Measurements from ENCODE around the gene DNASE1L2.

The DNASE1L2 gene

DNA sequence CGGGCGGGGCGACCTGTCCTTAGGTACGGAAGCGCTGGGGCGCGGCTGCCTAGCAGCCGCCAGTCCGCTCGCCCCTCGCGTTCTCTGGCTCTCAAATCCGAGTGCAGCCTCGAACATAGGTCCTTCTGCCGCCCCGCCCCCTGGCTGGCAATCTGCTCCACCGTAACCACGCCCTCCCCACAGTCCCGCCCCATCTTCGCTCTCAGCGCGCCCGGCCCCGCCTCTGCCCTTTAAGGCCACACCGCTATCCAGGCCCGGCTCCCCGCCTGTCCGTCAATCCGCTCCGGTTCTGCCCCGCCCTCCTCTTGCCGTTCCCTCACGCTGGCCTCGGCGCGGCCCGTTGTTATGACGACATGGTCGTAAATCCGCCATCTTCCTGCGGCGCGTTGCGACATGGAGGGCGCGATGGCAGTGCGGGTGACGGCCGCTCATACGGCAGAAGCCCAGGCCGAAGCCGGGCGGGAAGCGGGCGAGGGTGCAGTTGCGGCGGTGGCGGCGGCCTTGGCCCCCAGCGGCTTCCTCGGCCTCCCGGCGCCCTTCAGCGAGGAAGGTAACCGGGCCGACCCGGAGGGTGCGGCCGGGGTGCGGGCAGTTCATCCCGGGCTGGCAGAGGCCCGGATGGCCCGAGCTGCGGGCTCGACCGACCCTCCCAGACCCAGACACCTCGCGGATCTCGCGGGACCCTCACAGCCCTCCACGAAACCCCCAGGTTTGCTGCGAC is 12.9 kb upstream of the DNASE1L2 start, which contains the start of gene E4F1:
E4F1 (plus strand) TSS at position 371 of the 721 bp plus-strand sequence; CDS start at position 394, 23 bp downstream.
- H2BK5ac ChIP-seq (ENCODE audit: low read length), result no peak within 1 kb of the TSS
- H3K23ac ChIP-seq (ENCODE audit: low read length), result no peak within 1 kb of the TSS
- H3K4me1 ChIP-seq (ENCODE audit: control insufficient read depth, low read depth, low read length), result no peaks in the 10 kb centered on the region
- peaks cover 21% of the 10 kb centered on the region for H3K79me2 ChIP-seq (ENCODE audit: control insufficient read depth, insufficient read depth, low read length)
- H3K27ac ChIP-seq (ENCODE audit: low read depth, low read length), result peak within 1 kb of the TSS; percentile 14
- WGBS (ENCODE audit: extremely low coverage, insufficient coverage, low lambda C conversion rate), result no CpG with 5 or more reads among the region's 82 CpGs
- H4K5ac ChIP-seq (ENCODE audit: low read length), result no peak within 1 kb of the TSS
- no peak within 1 kb of the TSS for H2BK15ac ChIP-seq (replicated peaks; ENCODE audit: low read depth)
- peak within 1 kb of the TSS; percentile 22 for H3K18ac ChIP-seq (ENCODE audit: low read length)
- H3K27me3 ChIP-seq (ENCODE audit: insufficient read depth, low read length, poor library complexity), result no peaks in the 10 kb centered on the region
- peak within 1 kb of the TSS; percentile 94 for H3K56ac ChIP-seq (ENCODE audit: low read length)
- no peak within 1 kb of the TSS for H3K4ac ChIP-seq (ENCODE audit: low read depth, low read length)
- peaks cover 15% of the 10 kb centered on the region for H3K79me1 ChIP-seq (ENCODE audit: low read length)
- DNase-seq, result peak; percentile 100
- H2AK5ac ChIP-seq (ENCODE audit: low read length), result no peak within 1 kb of the TSS
- H3K4me2 ChIP-seq (ENCODE audit: low read length), result peak within 1 kb of the TSS; percentile 90
- H3K9ac ChIP-seq (ENCODE audit: low read length), result peak within 1 kb of the TSS; percentile 93
- H2BK120ac ChIP-seq (ENCODE audit: low read depth, low read length), result no peak within 1 kb of the TSS
- H3K36me3 ChIP-seq (ENCODE audit: control insufficient read depth, insufficient read depth, low read length), result no peaks in the 10 kb centered on the region
- H4K8ac ChIP-seq (ENCODE audit: low read depth, low read length), result no peak within 1 kb of the TSS
- peak within 1 kb of the TSS; percentile 93 for H3K4me3 ChIP-seq (ENCODE audit: low read length)

- Histone ChIP-seq H2BK120ac (ENCODE audit: low read depth, low read length) (no peak overlapping the region), H3K18ac (ENCODE audit: low read length) (peak overlapping the region; percentile 22), H3K23ac (ENCODE audit: low read length) (no peak overlapping the region), H2BK15ac (replicated peaks; ENCODE audit: low read depth) (no peak overlapping the region), H3K36me3 (ENCODE audit: control insufficient read depth, insufficient read depth, low read length) (no peaks in the 10 kb centered on the region), H3K4me3 (ENCODE audit: low read length) (peak overlapping the region; percentile 93), H3K4me2 (ENCODE audit: low read length) (peak overlapping the region; percentile 90), H3K4ac (ENCODE audit: low read depth, low read length) (no peak overlapping the region), H3K27ac (ENCODE audit: low read depth, low read length) (peak overlapping the region; percentile 14), H2BK5ac (ENCODE audit: low read length) (no peak overlapping the region), H4K8ac (ENCODE audit: low read depth, low read length) (no peak overlapping the region), H2AK5ac (ENCODE audit: low read length) (no peak overlapping the region), H4K5ac (ENCODE audit: low read length) (no peak overlapping the region), H3K4me1 (ENCODE audit: control insufficient read depth, low read depth, low read length) (no peaks in the 10 kb centered on the region), H3K56ac (ENCODE audit: low read length) (peak overlapping the region; percentile 94), H3K79me1 (ENCODE audit: low read length) (peaks cover 15% of the 10 kb centered on the region), H3K79me2 (ENCODE audit: control insufficient read depth, insufficient read depth, low read length) (peaks cover 21% of the 10 kb centered on the region), H3K27me3 (ENCODE audit: insufficient read depth, low read length, poor library complexity) (no peaks in the 10 kb centered on the region), H3K9ac (ENCODE audit: low read length) (peak overlapping the region; percentile 93)
- no CpG with 5 or more reads among the region's 22 CpGs for WGBS (ENCODE audit: extremely low coverage, insufficient coverage, low lambda C conversion rate)
- DNase-seq, result peak; percentile 61
Measured at GRCh38 chr16:2223942-2224486, 12.2 kb upstream of the DNASE1L2 start.

GRCh38 chr16:2226245-2226793 is 9.9 kb upstream of the DNASE1L2 start:
- Histone ChIP-seq H3K23ac (ENCODE audit: low read length) (peak overlapping the region; percentile 89), H2AK5ac (ENCODE audit: low read length) (no peak overlapping the region), H3K18ac (ENCODE audit: low read length) (no peak overlapping the region), H3K27ac (ENCODE audit: low read depth, low read length) (no peak overlapping the region), H3K4me3 (ENCODE audit: low read length) (no peak overlapping the region), H3K9ac (ENCODE audit: low read length) (no peak overlapping the region), H2BK120ac (ENCODE audit: low read depth, low read length) (no peak overlapping the region), H2BK5ac (ENCODE audit: low read length) (no peak overlapping the region), H3K4ac (ENCODE audit: low read depth, low read length) (no peak overlapping the region), H4K5ac (ENCODE audit: low read length) (no peak overlapping the region), H3K79me2 (ENCODE audit: control insufficient read depth, insufficient read depth, low read length) (peaks cover 21% of the 10 kb centered on the region), H4K8ac (ENCODE audit: low read depth, low read length) (no peak overlapping the region), H3K36me3 (ENCODE audit: control insufficient read depth, insufficient read depth, low read length) (no peaks in the 10 kb centered on the region), H3K56ac (ENCODE audit: low read length) (no peak overlapping the region), H3K27me3 (ENCODE audit: insufficient read depth, low read length, poor library complexity) (no peaks in the 10 kb centered on the region), H2BK15ac (replicated peaks; ENCODE audit: low read depth) (no peak overlapping the region), H3K79me1 (ENCODE audit: low read length) (peaks cover 15% of the 10 kb centered on the region), H3K4me2 (ENCODE audit: low read length) (no peak overlapping the region), H3K4me1 (ENCODE audit: control insufficient read depth, low read depth, low read length) (no peaks in the 10 kb centered on the region)
- no peak for DNase-seq
- no CpG with 5 or more reads among the region's 9 CpGs for WGBS (ENCODE audit: extremely low coverage, insufficient coverage, low lambda C conversion rate)

- Histone ChIP-seq H3K4me1 (ENCODE audit: control insufficient read depth, low read depth, low read length) (no peaks in the 10 kb centered on the region), H3K36me3 (ENCODE audit: control insufficient read depth, insufficient read depth, low read length) (no peaks in the 10 kb centered on the region), H3K27ac (ENCODE audit: low read depth, low read length) (no peak overlapping the region), H3K9ac (ENCODE audit: low read length) (no peak overlapping the region), H2BK15ac (replicated peaks; ENCODE audit: low read depth) (no peak overlapping the region), H3K79me1 (ENCODE audit: low read length) (peaks cover 15% of the 10 kb centered on the region), H3K18ac (ENCODE audit: low read length) (no peak overlapping the region), H3K27me3 (ENCODE audit: insufficient read depth, low read length, poor library complexity) (no peaks in the 10 kb centered on the region), H3K4me3 (ENCODE audit: low read length) (no peak overlapping the region), H3K79me2 (ENCODE audit: control insufficient read depth, insufficient read depth, low read length) (peaks cover 21% of the 10 kb centered on the region), H4K8ac (ENCODE audit: low read depth, low read length) (no peak overlapping the region), H2BK120ac (ENCODE audit: low read depth, low read length) (no peak overlapping the region), H3K4ac (ENCODE audit: low read depth, low read length) (no peak overlapping the region), H3K23ac (ENCODE audit: low read length) (peak overlapping the region; percentile 89), H3K4me2 (ENCODE audit: low read length) (no peak overlapping the region), H2BK5ac (ENCODE audit: low read length) (no peak overlapping the region), H2AK5ac (ENCODE audit: low read length) (no peak overlapping the region), H4K5ac (ENCODE audit: low read length) (no peak overlapping the region), H3K56ac (ENCODE audit: low read length) (no peak overlapping the region)
- DNase-seq, result no peak
- no CpG with 5 or more reads among the region's 6 CpGs for WGBS (ENCODE audit: extremely low coverage, insufficient coverage, low lambda C conversion rate)
Measured at GRCh38 chr16:2226918-2227317, 9.3 kb upstream of the DNASE1L2 start.

- DNase-seq, result no peak
- Histone ChIP-seq H2BK120ac (ENCODE audit: low read depth, low read length) (no peak overlapping the region), H3K9ac (ENCODE audit: low read length) (no peak overlapping the region), H3K79me2 (ENCODE audit: control insufficient read depth, insufficient read depth, low read length) (peaks cover 21% of the 10 kb centered on the region), H2BK15ac (replicated peaks; ENCODE audit: low read depth) (no peak overlapping the region), H2BK5ac (ENCODE audit: low read length) (no peak overlapping the region), H4K5ac (ENCODE audit: low read length) (no peak overlapping the region), H3K23ac (ENCODE audit: low read length) (no peak overlapping the region), H3K4me2 (ENCODE audit: low read length) (no peak overlapping the region), H3K18ac (ENCODE audit: low read length) (no peak overlapping the region), H2AK5ac (ENCODE audit: low read length) (no peak overlapping the region), H3K79me1 (ENCODE audit: low read length) (peaks cover 15% of the 10 kb centered on the region), H3K27me3 (ENCODE audit: insufficient read depth, low read length, poor library complexity) (no peaks in the 10 kb centered on the region), H3K27ac (ENCODE audit: low read depth, low read length) (no peak overlapping the region), H4K8ac (ENCODE audit: low read depth, low read length) (no peak overlapping the region), H3K4me3 (ENCODE audit: low read length) (no peak overlapping the region), H3K56ac (ENCODE audit: low read length) (no peak overlapping the region), H3K4ac (ENCODE audit: low read depth, low read length) (no peak overlapping the region), H3K4me1 (ENCODE audit: control insufficient read depth, low read depth, low read length) (no peaks in the 10 kb centered on the region), H3K36me3 (ENCODE audit: control insufficient read depth, insufficient read depth, low read length) (no peaks in the 10 kb centered on the region)
- no CpG with 5 or more reads among the region's 25 CpGs for WGBS (ENCODE audit: extremely low coverage, insufficient coverage, low lambda C conversion rate)
Measured at GRCh38 chr16:2228161-2228824, 8.0 kb upstream of the DNASE1L2 start.
